Ovary (tissue), 3 donors: Measurements from ENCODE around the gene ST8SIA6.

Source experiments
- POLR2A ChIP-seq: fragments of 450-650 bp; IDR thresholded peaks from one replicate; pipeline ENCODE4 v1.6.1; 2017; ENCODE audit warnings: antibody characterized with exemption, mild to moderate bottlenecking, moderate library complexity
- TF ChIP-seq, protein P1 (sequence below), 3 donors: fragments of 450-650 bp in 2 of 3; fragments of 200-600 bp in 1 of 3; IDR thresholded peaks; one replicate each; pipeline versions ENCODE4 v1.5.1 to v1.8.0; 2016 to 2022; ENCODE audit warnings: antibody characterized with exemption in 3 of 3, mild to moderate bottlenecking in 1 of 3
- donor health status: DM: no; HTN: no; CAD: no.

DNA sequence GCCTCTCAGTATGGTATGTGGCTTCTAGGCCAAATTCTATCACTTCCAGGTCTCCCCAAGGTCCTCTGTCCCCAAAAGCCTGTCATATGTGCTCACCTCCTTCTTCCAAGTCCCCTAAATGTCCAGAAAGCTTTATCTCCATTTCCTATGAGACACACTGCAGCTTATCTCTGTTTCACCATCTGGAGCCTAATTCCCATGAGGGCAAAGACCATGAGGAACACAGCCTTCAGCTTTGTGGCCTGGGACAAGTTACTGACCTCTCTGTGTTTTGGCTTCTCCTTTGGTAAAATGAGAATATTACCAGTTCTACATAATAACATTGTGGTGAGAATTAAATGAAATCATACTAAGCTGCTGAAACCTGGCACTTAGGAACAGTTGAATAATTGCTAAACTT, 19.2 kb downstream of the ST8SIA6 start:
- TF ChIP-seq POLR2A, result no peak
- TF ChIP-seq, protein P1, sequence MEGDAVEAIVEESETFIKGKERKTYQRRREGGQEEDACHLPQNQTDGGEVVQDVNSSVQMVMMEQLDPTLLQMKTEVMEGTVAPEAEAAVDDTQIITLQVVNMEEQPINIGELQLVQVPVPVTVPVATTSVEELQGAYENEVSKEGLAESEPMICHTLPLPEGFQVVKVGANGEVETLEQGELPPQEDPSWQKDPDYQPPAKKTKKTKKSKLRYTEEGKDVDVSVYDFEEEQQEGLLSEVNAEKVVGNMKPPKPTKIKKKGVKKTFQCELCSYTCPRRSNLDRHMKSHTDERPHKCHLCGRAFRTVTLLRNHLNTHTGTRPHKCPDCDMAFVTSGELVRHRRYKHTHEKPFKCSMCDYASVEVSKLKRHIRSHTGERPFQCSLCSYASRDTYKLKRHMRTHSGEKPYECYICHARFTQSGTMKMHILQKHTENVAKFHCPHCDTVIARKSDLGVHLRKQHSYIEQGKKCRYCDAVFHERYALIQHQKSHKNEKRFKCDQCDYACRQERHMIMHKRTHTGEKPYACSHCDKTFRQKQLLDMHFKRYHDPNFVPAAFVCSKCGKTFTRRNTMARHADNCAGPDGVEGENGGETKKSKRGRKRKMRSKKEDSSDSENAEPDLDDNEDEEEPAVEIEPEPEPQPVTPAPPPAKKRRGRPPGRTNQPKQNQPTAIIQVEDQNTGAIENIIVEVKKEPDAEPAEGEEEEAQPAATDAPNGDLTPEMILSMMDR (IDR thresholded peaks at IDR 0.05), result no peak
